Endodermal cell (in vitro differentiated cells): ENCODE measurements around the gene CELF4. TPM values are rescaled to one million over a fixed set of nuclear protein-coding genes. Genes with fewer than 3 reads are reported as not detected.

Experiments used
- DNase-seq: peaks from one replicate; pipeline ENCODE4 v3.0.0-alpha.2; 2017
- H3K27ac ChIP-seq: 2 replicates; pipeline ENCODE4 v1.5.1; 2013; ENCODE audit warnings: mild to moderate bottlenecking, low read depth, low read length, moderate library complexity
- H3K27me3 ChIP-seq: 2 replicates; pipeline ENCODE4 v1.6.1; 2013; ENCODE audit warnings: mild to moderate bottlenecking, low read length, moderate library complexity; ENCODE audit not compliant: insufficient read depth, control insufficient read depth, poor library complexity, severe bottlenecking
- H3K36me3 ChIP-seq: 2 replicates; pipeline ENCODE4 v1.7.0; 2013; ENCODE audit warnings: mild to moderate bottlenecking, low read length, moderate library complexity; ENCODE audit not compliant: control insufficient read depth, insufficient read depth
- H3K4me1 ChIP-seq: one replicate; pipeline ENCODE4 v1.7.0; 2013; ENCODE audit warnings: low read length; ENCODE audit not compliant: control insufficient read depth, insufficient read depth
- H3K4me3 ChIP-seq: 2 replicates; pipeline ENCODE4 v1.5.1; 2013; ENCODE audit warnings: mild to moderate bottlenecking, low read length, moderate library complexity
- H3K9ac ChIP-seq: 2 replicates; pipeline ENCODE4 v1.6.1; 2013; ENCODE audit warnings: mild to moderate bottlenecking, low read length, moderate library complexity; ENCODE audit not compliant: poor library complexity, severe bottlenecking; ENCODE audit errors: extremely low read depth
- H3K9me3 ChIP-seq: 2 replicates; pipeline ENCODE4 v1.6.1; 2013; ENCODE audit warnings: mild to moderate bottlenecking, low read length, moderate library complexity; ENCODE audit not compliant: control insufficient read depth
- H3K27ac Mint-ChIP-seq: 2 replicates; pipeline ENCODE4 v1.8.0; 2020; ENCODE audit warnings: mixed read lengths
- H3K27me3 Mint-ChIP-seq: 2 replicates; pipeline ENCODE4 v1.8.0; 2021; ENCODE audit warnings: mild to moderate bottlenecking, mixed read lengths; ENCODE audit not compliant: insufficient read depth
- H3K36me3 Mint-ChIP-seq: 2 replicates; pipeline ENCODE4 v1.8.0; 2020; ENCODE audit warnings: low read depth, mixed read lengths
- H3K4me1 Mint-ChIP-seq: 2 replicates; pipeline ENCODE4 v1.8.0; 2020; ENCODE audit warnings: mixed read lengths
- H3K4me3 Mint-ChIP-seq: 2 replicates; pipeline ENCODE4 v1.8.0; 2020; ENCODE audit warnings: mild to moderate bottlenecking, moderate library complexity, mixed read lengths
- H3K9me3 Mint-ChIP-seq: 2 replicates; pipeline ENCODE4 v1.8.0; 2020; ENCODE audit warnings: mild to moderate bottlenecking, mixed read lengths
- CTCF ChIP-seq: fragments of 200-600 bp; sonication (generic); conservative IDR thresholded peaks from 2 replicates; pipeline ENCODE4 v1.5.0; 2021; ENCODE audit warnings: antibody characterized with exemption, mild to moderate bottlenecking
- WGBS, 2 experiments: methylation state at CpG; one replicate each; pipeline versions ENCODE4 v1.1.5 to v1.1.7; 2013; ENCODE audit warnings: missing lambda C conversion rate in 2 of 2, mixed read lengths in 1 of 2; ENCODE audit not compliant: insufficient coverage in 1 of 2, insufficient read length in 1 of 2; 5-methylcytosine and 5-hydroxymethylcytosine counted together
- total RNA-seq, 2 donors: library from RNA; stranded (reverse); fragmentation: NEBNext Ultra II Directional in 1 of 2; extraction: Animal tissue kit (Norgen Biotek cat#: 25700) in 1 of 2; gene quantifications; 2 replicates in 1 of 2; 3 replicates in 1 of 2; pipeline ENCODE4 v1.2.1, GENCODE V29; 2021

CELF4 gene
- total RNA-seq, 2 donors from 2014 or later = 5.7 to 6.7 TPM

DNA sequence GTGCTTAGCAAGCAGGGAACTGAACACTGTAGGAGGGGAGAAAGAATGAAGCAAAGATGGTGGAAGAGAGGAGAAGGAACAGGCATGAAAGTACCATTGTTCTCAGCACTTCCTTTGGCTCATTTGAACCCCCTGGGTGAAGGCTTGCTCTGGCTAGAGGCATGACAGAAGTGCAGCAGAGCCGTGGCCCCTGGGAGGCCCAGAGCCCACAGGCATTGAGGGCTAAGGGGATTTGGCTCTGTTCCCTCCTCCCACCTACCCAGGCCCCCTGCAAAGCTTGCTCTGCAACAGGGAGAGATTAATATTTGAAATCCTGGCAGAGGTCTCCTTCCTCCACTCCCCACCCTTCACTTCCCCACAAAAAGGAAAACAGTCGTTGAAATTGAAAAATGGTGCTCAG is 262.6 kb downstream of the CELF4 start:
- H3K27ac Mint-ChIP-seq = no peak overlapping the region
- Histone ChIP-seq H3K4me1 (no peaks in the 10 kb centered on the region), H3K9me3 (no peaks in the 10 kb centered on the region), H3K27ac (no peak overlapping the region), H3K9ac (no peak overlapping the region), H3K4me3 (no peak overlapping the region), H3K36me3 (no peaks in the 10 kb centered on the region), H3K27me3 (no peaks in the 10 kb centered on the region)
- no peaks in the 10 kb centered on the region for H3K9me3 Mint-ChIP-seq
- peaks cover 4% of the 10 kb centered on the region for H3K4me1 Mint-ChIP-seq
- H3K4me3 Mint-ChIP-seq = no peak overlapping the region
- 88% methylated on average over 2 of the region's 2 CpGs; no CpG with 5 or more reads in 1 of the 2 experiments for WGBS, 2 experiments
- no peak for DNase-seq
- no peaks in the 10 kb centered on the region for H3K27me3 Mint-ChIP-seq
- no peaks in the 10 kb centered on the region for H3K36me3 Mint-ChIP-seq
- no peak for TF ChIP-seq CTCF

DNA sequence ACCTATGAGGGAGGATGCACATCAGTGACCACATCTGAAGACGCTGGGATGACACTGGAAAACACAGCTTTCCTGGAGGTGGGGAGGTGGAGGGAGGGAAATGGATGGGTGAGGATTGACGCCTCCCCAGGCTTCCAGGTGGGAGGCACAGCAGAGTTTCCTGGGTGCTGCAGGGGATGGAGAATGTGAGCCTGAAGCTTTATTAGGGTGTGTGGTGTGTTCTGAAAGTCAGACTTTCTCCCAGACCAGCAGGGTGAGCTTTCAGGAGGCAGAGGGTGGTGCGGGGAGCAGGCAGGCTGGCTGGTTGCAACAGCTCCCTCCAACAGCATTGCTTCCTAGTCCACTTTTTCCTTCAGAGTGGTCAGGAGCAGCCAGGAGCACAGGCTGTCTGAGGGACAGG is 263.1 kb downstream of the CELF4 start:
- H3K4me1 ChIP-seq = no peaks in the 10 kb centered on the region
- WGBS, 2 experiments = 81 to 82% methylated on average over 3 of the region's 3 CpGs
- no peaks in the 10 kb centered on the region for H3K27me3 ChIP-seq
- Mint-ChIP-seq H3K4me3 (no peak overlapping the region), H3K36me3 (no peaks in the 10 kb centered on the region), H3K9me3 (no peaks in the 10 kb centered on the region), H3K27ac (no peak overlapping the region), H3K27me3 (no peaks in the 10 kb centered on the region), H3K4me1 (peaks cover 4% of the 10 kb centered on the region)
- DNase-seq = no peak
- H3K9ac ChIP-seq = no peak overlapping the region
- H3K27ac ChIP-seq = no peak overlapping the region
- H3K36me3 ChIP-seq = no peaks in the 10 kb centered on the region
- TF ChIP-seq CTCF = no peak
- no peak overlapping the region for H3K4me3 ChIP-seq
- H3K9me3 ChIP-seq = no peaks in the 10 kb centered on the region

- Histone ChIP-seq H3K4me3 (no peak overlapping the region), H3K27me3 (no peaks in the 10 kb centered on the region), H3K36me3 (no peaks in the 10 kb centered on the region), H3K9ac (no peak overlapping the region), H3K27ac (peak overlapping the region; percentile 49), H3K4me1 (no peaks in the 10 kb centered on the region), H3K9me3 (no peaks in the 10 kb centered on the region)
- no peaks in the 10 kb centered on the region for H3K9me3 Mint-ChIP-seq
- no peaks in the 10 kb centered on the region for H3K36me3 Mint-ChIP-seq
- no peak overlapping the region for H3K4me3 Mint-ChIP-seq
- no peaks in the 10 kb centered on the region for H3K27me3 Mint-ChIP-seq
- DNase-seq = no peak
- WGBS, 2 experiments = 65 to 80% methylated on average over 3 to 10 of the region's 10 CpGs
- TF ChIP-seq CTCF = no peak
- H3K27ac Mint-ChIP-seq = peak overlapping the region; percentile 19
- H3K4me1 Mint-ChIP-seq = peaks cover 4% of the 10 kb centered on the region
Observed at GRCh38 chr18:37299471-37300304, 265.9 kb downstream of the CELF4 start.
